ENCODE data around the gene DNAAF2. TPM values are rescaled to one million over a fixed set of nuclear protein-coding genes. Genes with fewer than 3 reads are reported as not detected.

Gene DNAAF2
- total RNA-seq, 1 donor from 2014 or later = 5.7 TPM

- no peaks in the 10 kb centered on the region for H3K9me3 ChIP-seq (ENCODE audit: control insufficient read depth in 3 of 3, low read length in 3 of 3)
- H3K4me1 ChIP-seq (ENCODE audit: control insufficient read depth in 3 of 3, insufficient read depth in 3 of 3, low read length in 3 of 3) = peaks cover 0 to 5% (median 4%) of the 10 kb centered on the region in 3 donors
- no peak overlapping the region for H3K9ac ChIP-seq (ENCODE audit: low read depth in 1 of 3, low read length in 3 of 3)
- H3K27me3 ChIP-seq (ENCODE audit: control insufficient read depth in 3 of 3, insufficient read depth in 3 of 3, low read length in 3 of 3) = no peaks in the 10 kb centered on the region
- no peak overlapping the region for H3K27ac ChIP-seq (ENCODE audit: low read depth, low read length)
- no peak overlapping the region for H3K4me3 ChIP-seq (ENCODE audit: low read length in 3 of 3)
- peaks cover 0 to 7% (median 2%) of the 10 kb centered on the region in 3 donors for H3K36me3 ChIP-seq (ENCODE audit: control insufficient read depth in 3 of 3, insufficient read depth in 3 of 3, low read length in 3 of 3)
Measured at GRCh38 chr14:49641697-49642129, 6.7 kb upstream of the DNAAF2 start.

DNA sequence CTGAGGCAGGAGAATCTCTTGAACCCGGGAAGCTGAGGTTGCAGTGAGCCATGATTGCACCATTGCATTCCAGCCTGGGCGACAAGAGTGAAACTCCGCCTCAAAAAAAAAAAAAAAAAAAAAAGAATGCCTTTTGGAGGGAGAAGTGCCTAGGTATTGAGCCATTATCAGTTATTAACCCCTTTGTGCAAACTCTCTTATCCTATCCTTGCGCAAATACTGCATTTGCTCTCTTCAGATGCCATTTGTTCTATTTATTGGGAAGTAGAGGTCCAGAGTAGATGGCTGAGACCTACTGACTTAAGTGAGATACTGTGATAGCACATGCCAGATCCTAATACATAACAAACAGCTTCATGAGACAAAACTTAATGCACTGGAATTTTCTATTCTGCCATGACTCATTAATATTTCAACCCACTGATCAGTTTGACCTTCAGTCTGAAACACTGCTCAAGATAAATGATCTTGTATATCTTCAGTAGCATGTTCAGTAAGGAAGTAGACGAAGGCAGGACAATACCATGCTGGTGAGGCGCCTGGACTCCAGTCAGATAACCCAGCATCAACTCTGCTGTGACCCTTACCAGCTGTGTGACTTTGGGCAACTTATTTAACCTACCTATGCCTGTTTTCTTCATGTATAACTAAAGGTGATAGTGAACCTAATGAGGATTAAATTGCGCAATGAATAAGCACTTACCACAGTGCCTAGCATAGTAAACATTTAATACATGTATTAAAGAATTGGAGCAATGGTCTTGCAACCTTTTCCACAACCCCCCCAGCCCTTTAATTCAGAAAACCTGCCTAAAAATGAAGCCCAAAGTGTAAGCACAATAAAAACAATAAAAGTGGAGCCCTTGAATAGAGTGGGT, 5.7 kb upstream of the DNAAF2 start:
- H3K9me3 ChIP-seq (ENCODE audit: control insufficient read depth in 3 of 3, low read length in 3 of 3) = no peaks in the 10 kb centered on the region
- H3K27ac ChIP-seq (ENCODE audit: low read depth, low read length) = no peak overlapping the region
- H3K4me1 ChIP-seq (ENCODE audit: control insufficient read depth in 3 of 3, insufficient read depth in 3 of 3, low read length in 3 of 3) = peaks cover 6 to 13% (median 6%) of the 10 kb centered on the region in 3 donors
- peaks cover 0 to 9% (median 2%) of the 10 kb centered on the region in 3 donors for H3K36me3 ChIP-seq (ENCODE audit: control insufficient read depth in 3 of 3, insufficient read depth in 3 of 3, low read length in 3 of 3)
- H3K27me3 ChIP-seq (ENCODE audit: control insufficient read depth in 3 of 3, insufficient read depth in 3 of 3, low read length in 3 of 3) = no peaks in the 10 kb centered on the region
- no peak overlapping the region for H3K4me3 ChIP-seq (ENCODE audit: low read length in 3 of 3)
- no peak overlapping the region for H3K9ac ChIP-seq (ENCODE audit: low read depth in 1 of 3, low read length in 3 of 3)

DNA sequence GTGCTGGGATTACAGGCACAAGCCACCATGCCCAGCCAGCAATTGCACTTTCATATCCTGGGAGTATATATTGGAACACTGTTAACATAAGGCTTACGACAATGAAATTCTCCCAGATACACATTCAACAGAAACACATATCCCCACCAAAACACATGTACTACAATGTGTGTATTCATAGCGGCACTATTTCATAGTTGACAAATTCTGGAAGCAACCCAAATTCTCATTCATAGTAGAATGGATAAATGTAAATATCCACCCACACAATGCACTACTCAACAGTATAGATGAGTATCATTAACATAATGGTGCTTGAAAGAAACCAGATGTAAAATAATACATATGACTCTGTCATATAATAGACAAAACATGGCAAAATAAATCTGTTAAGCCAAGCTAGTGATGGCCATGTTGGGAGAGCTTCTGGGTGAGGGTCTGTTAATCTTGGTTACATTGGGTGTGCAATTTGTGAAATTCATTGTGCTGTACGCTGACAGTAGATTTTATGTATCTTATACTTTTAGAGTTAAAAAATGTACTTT, 2.6 kb upstream of the DNAAF2 start:
- no peaks in the 10 kb centered on the region for H3K9me3 ChIP-seq (ENCODE audit: control insufficient read depth in 3 of 3, low read length in 3 of 3)
- H3K4me1 ChIP-seq (ENCODE audit: control insufficient read depth in 3 of 3, insufficient read depth in 3 of 3, low read length in 3 of 3) = peaks cover 10 to 20% (median 17%) of the 10 kb centered on the region in 3 donors
- no peak overlapping the region for H3K9ac ChIP-seq (ENCODE audit: low read depth in 1 of 3, low read length in 3 of 3)
- no peak overlapping the region for H3K27ac ChIP-seq (ENCODE audit: low read depth, low read length)
- H3K27me3 ChIP-seq (ENCODE audit: control insufficient read depth in 3 of 3, insufficient read depth in 3 of 3, low read length in 3 of 3) = no peaks in the 10 kb centered on the region
- no peak overlapping the region for H3K4me3 ChIP-seq (ENCODE audit: low read length in 3 of 3)
- peaks cover 0 to 9% (median 2%) of the 10 kb centered on the region in 3 donors for H3K36me3 ChIP-seq (ENCODE audit: control insufficient read depth in 3 of 3, insufficient read depth in 3 of 3, low read length in 3 of 3)

- Histone ChIP-seq H3K27ac (ENCODE audit: low read depth, low read length) (no peak overlapping the region), H3K27me3 (ENCODE audit: control insufficient read depth in 3 of 3, insufficient read depth in 3 of 3, low read length in 3 of 3) (no peaks in the 10 kb centered on the region), H3K9ac (ENCODE audit: low read depth in 1 of 3, low read length in 3 of 3) (no peak overlapping the region), H3K4me3 (ENCODE audit: low read length in 3 of 3) (no peak overlapping the region), H3K36me3 (ENCODE audit: control insufficient read depth in 3 of 3, insufficient read depth in 3 of 3, low read length in 3 of 3) (peaks cover 0 to 9% (median 2%) of the 10 kb centered on the region in 3 donors), H3K9me3 (ENCODE audit: control insufficient read depth in 3 of 3, low read length in 3 of 3) (no peaks in the 10 kb centered on the region), H3K4me1 (ENCODE audit: control insufficient read depth in 3 of 3, insufficient read depth in 3 of 3, low read length in 3 of 3) (peaks cover 10 to 22% (median 16%) of the 10 kb centered on the region in 3 donors)
Measured at GRCh38 chr14:49636866-49637265, 1.8 kb upstream of the DNAAF2 start.

DNA sequence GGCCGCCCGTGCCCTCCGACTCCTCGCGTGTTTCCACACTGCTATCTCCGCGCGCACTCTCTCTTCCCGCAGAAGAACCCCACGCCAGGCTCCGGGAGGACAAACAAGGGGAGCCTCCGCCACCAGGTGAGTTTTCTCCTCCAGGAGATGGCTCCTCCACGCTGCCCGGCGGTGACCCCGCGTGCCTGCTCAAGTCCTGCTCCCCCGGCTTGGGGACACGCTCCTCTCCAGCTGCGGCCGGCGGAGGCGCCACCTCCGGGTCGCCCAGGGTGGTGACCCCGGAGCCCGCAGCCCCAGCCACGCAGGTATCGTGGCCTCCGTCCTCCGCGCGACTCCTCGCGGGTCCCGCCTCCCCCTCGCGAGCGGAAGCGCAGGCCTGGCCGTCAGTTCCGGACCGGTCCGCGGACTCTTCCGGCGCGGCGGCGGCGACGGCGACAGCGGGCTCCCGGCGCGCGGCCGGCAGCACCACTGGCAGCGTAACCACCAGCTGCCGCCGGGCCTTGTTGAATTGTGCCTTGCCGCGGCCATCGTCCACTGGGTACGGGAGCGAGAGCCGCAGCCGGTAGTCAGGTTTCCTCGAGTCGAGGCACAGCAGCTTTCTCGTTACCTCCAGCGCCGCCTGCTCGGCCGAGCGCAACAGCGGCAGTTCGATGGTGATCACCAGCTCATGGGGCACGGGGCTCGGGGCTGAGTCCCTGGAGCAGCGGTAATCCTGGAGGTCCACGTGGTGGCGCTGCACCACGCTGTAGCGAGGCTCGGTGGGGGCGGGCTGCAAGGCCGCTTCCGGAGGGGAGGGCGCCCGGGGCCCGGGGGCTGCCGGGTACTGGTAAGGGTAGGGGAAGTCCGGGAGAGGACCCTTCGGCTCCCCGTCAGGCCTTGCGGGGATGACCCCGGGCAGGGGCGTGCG, 1.2 kb downstream of the DNAAF2 start:
- H3K4me3 ChIP-seq (ENCODE audit: low read length in 3 of 3) = peak overlapping the region; percentile 88 to 97 (median 95)
- peak overlapping the region; percentile 90 to 96 (median 95) for H3K9ac ChIP-seq (ENCODE audit: low read depth in 1 of 3, low read length in 3 of 3)
- H3K27me3 ChIP-seq (ENCODE audit: control insufficient read depth in 3 of 3, insufficient read depth in 3 of 3, low read length in 3 of 3) = no peaks in the 10 kb centered on the region
- peaks cover 0 to 8% (median 2%) of the 10 kb centered on the region in 3 donors for H3K36me3 ChIP-seq (ENCODE audit: control insufficient read depth in 3 of 3, insufficient read depth in 3 of 3, low read length in 3 of 3)
- peak overlapping the region; percentile 96 for H3K27ac ChIP-seq (ENCODE audit: low read depth, low read length)
- peaks cover 12 to 24% (median 17%) of the 10 kb centered on the region in 3 donors for H3K4me1 ChIP-seq (ENCODE audit: control insufficient read depth in 3 of 3, insufficient read depth in 3 of 3, low read length in 3 of 3)
- H3K9me3 ChIP-seq (ENCODE audit: control insufficient read depth in 3 of 3, low read length in 3 of 3) = no peaks in the 10 kb centered on the region

- H3K36me3 ChIP-seq (ENCODE audit: control insufficient read depth in 3 of 3, insufficient read depth in 3 of 3, low read length in 3 of 3) = peaks cover 0 to 6% (median 0%) of the 10 kb centered on the region in 3 donors
- H3K9me3 ChIP-seq (ENCODE audit: control insufficient read depth in 3 of 3, low read length in 3 of 3) = no peaks in the 10 kb centered on the region
- no peak overlapping the region for H3K4me3 ChIP-seq (ENCODE audit: low read length in 3 of 3)
- H3K4me1 ChIP-seq (ENCODE audit: control insufficient read depth in 3 of 3, insufficient read depth in 3 of 3, low read length in 3 of 3) = peaks cover 25 to 35% (median 25%) of the 10 kb centered on the region in 3 donors
- no peak overlapping the region for H3K9ac ChIP-seq (ENCODE audit: low read depth in 1 of 3, low read length in 3 of 3)
- H3K27me3 ChIP-seq (ENCODE audit: control insufficient read depth in 3 of 3, insufficient read depth in 3 of 3, low read length in 3 of 3) = no peaks in the 10 kb centered on the region
- H3K27ac ChIP-seq (ENCODE audit: low read depth, low read length) = no peak overlapping the region
Measured at GRCh38 chr14:49623941-49624839, 10.9 kb downstream of the DNAAF2 start.

- no peaks in the 10 kb centered on the region for H3K27me3 ChIP-seq (ENCODE audit: control insufficient read depth in 3 of 3, insufficient read depth in 3 of 3, low read length in 3 of 3)
- H3K9me3 ChIP-seq (ENCODE audit: control insufficient read depth in 3 of 3, low read length in 3 of 3) = no peaks in the 10 kb centered on the region
- H3K36me3 ChIP-seq (ENCODE audit: control insufficient read depth in 3 of 3, insufficient read depth in 3 of 3, low read length in 3 of 3) = peaks cover 0 to 10% (median 1%) of the 10 kb centered on the region in 3 donors
- H3K4me3 ChIP-seq (ENCODE audit: low read length in 3 of 3) = no peak overlapping the region
- peaks cover 25 to 35% (median 26%) of the 10 kb centered on the region in 3 donors for H3K4me1 ChIP-seq (ENCODE audit: control insufficient read depth in 3 of 3, insufficient read depth in 3 of 3, low read length in 3 of 3)
- no peak overlapping the region for H3K9ac ChIP-seq (ENCODE audit: low read depth in 1 of 3, low read length in 3 of 3)
- no peak overlapping the region for H3K27ac ChIP-seq (ENCODE audit: low read depth, low read length)
Measured at GRCh38 chr14:49623387-49623786, 11.7 kb downstream of the DNAAF2 start.

GRCh38 chr14:49622022-49622607, 12.9 kb downstream of the DNAAF2 start:
- peaks cover 2 to 22% (median 12%) of the 10 kb centered on the region in 3 donors for H3K36me3 ChIP-seq (ENCODE audit: control insufficient read depth in 3 of 3, insufficient read depth in 3 of 3, low read length in 3 of 3)
- H3K27ac ChIP-seq (ENCODE audit: low read depth, low read length) = peak overlapping the region; percentile 9
- H3K4me1 ChIP-seq (ENCODE audit: control insufficient read depth in 3 of 3, insufficient read depth in 3 of 3, low read length in 3 of 3) = peaks cover 25 to 35% (median 26%) of the 10 kb centered on the region in 3 donors
- peak overlapping the region; percentile 93 to 99 (median 98) for H3K9ac ChIP-seq (ENCODE audit: low read depth in 1 of 3, low read length in 3 of 3)
- H3K4me3 ChIP-seq (ENCODE audit: low read length in 3 of 3) = peak overlapping the region; percentile 83 to 97 (median 96)
- no peaks in the 10 kb centered on the region for H3K27me3 ChIP-seq (ENCODE audit: control insufficient read depth in 3 of 3, insufficient read depth in 3 of 3, low read length in 3 of 3)
- no peaks in the 10 kb centered on the region for H3K9me3 ChIP-seq (ENCODE audit: control insufficient read depth in 3 of 3, low read length in 3 of 3)

All from skeletal muscle tissue (tissue), 4 donors.